ENCODE measurements around the gene MAPK8IP3.
A peak's percentile ranks its signal among the peaks of the same experiment; 100 is the strongest.

Gene MAPK8IP3

DNA sequence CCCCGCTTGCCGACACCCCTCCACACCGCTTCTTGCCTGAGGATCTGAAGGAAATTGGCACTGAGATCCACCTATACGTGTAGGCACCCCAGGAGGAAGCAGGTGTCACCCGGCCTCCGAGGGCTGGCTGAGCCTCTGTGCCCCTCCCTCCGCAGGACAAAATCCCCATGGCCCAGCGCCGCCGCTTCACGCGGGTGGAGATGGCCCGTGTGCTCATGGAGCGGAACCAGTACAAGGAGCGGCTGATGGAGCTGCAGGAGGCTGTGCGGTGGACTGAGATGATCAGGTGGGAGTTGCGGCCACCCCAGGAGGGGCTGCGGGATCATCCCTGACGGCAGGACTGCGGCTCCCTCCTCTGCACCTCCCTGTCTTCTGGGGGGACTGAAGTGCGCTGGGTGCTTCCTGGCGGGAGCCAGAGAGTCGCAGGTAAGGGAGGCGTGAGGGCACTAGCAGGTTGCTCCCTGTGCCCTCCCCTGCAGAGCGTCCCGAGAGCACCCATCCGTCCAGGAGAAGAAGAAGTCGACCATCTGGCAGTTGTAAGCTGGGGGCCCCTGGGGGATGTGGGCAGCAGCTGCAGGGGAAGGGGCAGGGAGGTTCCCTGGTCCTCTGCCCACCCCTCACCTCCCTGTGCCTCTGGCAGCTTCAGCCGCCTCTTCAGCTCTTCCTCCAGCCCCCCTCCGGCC is 56.3 kb downstream of the MAPK8IP3 start:
- no peak for DNase-seq (ENCODE audit: low read depth)

GRCh38 chr16:1762879-1763520 is 57.0 kb downstream of the MAPK8IP3 start:
- no peak for DNase-seq (ENCODE audit: low read depth)

DNA sequence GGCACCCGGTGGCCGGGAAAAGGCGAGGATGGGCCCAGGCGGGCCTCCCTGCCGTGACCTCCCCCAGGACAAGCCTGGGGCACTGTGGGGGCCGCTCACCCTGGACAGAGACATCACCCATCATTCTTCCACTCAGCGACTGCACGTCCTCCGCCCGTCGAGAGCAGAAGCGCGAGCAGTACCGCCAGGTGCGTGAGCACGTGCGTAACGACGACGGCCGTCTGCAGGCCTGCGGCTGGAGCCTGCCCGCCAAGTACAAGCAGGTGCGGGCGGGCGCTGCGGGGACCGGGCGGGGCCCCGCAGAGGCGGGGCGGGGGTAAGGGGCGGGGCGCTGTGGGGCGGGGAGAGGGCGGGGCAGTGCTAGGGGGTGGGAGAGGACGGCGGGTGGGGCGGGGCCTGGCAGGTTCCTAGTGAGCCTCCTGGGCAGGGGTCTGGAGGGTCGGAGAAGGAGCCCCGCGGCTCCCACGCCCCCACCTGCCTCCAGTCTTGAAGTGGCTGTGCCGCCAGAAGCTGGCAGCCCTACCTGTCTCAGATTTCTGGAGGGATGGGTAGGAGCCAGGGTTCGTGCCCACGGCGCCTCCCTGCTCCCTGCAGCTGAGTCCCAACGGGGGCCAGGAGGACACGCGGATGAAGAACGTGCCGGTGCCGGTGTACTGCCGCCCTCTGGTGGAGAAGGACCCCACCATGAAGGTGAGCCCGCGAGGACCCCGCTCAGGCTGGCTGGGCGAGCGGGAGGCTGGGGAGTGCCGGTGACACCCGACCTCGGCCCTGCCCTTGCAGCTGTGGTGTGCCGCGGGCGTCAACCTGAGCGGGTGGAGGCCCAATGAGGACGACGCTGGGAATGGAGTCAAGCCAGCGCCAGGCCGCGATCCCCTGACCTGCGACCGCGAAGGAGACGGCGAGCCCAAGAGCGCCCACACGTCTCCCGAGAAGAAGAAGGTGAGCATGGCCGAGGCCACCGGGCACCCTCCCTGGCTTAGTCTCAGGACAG is 57.8 kb downstream of the MAPK8IP3 start:
- no peak for DNase-seq (ENCODE audit: low read depth)

- DNase-seq (ENCODE audit: low read depth), result no peak
Observed at GRCh38 chr16:1764971-1765370, 59.0 kb downstream of the MAPK8IP3 start.

DNA sequence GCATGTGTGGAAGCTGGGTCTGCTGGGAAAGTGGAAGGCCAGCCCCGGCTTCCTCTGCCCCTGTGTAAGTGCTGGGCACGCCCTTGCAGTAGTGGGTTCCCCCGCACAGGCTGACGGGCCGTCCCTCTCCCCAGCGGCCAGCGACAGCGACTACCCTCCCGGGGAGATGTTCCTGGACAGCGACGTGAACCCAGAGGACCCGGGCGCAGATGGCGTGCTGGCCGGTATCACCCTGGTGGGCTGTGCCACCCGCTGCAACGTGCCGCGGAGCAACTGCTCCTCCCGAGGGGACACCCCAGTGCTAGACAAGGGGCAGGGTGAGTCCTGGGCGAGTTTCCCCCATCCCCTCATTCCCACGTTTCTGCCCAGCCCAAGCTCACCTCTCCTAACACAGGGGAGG is 59.8 kb downstream of the MAPK8IP3 start:
- DNase-seq (ENCODE audit: low read depth), result no peak

GRCh38 chr16:1766231-1766630 is 60.2 kb downstream of the MAPK8IP3 start:
- no peak for DNase-seq (ENCODE audit: low read depth)

DNA sequence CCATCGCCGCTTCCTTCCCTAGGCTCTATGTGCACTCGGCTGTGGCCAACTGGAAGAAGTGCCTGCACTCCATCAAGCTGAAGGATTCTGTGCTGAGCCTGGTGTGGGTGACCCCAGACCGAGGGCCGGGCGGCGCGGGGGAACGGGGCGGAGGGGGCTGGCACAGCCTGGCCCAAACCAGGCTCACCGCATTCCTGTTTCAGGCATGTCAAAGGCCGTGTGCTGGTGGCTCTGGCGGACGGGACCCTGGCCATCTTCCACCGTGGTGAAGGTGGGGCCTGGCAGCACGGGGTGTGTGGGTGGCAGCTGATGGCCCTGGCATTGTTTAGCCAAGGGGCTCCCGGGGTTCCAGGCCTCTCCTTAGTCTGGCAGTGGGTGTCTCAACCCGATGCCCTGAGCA is 60.7 kb downstream of the MAPK8IP3 start:
- no peak for DNase-seq (ENCODE audit: low read depth)

GRCh38 chr16:1767116-1767994 is 61.4 kb downstream of the MAPK8IP3 start:
- DNase-seq (ENCODE audit: low read depth), result no peak

DNA sequence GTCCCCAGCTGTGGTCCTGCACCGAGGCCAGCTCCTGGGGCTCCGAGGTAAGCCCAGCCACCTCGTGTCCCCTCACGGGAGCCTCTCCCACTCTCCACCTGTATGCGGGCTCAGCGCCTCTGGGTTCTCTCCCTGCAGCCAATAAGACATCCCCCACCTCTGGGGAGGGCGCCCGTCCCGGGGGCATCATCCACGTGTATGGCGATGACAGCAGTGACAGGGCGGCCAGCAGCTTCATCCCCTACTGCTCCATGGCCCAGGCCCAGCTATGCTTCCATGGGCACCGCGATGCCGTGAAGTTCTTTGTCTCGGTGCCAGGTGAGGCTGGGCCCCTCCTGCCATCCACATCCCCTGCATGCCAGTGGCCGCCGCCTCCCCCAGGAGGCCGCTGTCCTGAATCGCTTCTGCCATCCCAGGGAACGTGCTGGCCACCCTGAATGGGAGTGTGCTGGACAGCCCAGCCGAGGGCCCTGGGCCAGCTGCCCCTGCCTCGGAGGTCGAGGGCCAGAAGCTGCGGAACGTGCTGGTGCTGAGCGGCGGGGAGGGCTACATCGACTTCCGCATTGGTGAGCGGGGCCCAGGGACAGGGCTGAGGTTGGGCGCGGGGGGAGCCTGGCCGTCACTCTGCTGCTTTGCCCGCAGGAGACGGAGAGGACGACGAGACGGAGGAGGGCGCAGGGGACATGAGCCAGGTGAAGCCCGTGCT is 62.2 kb downstream of the MAPK8IP3 start:
- no peak for DNase-seq (ENCODE audit: low read depth)

GRCh38 chr16:1768767-1769401 is 62.9 kb downstream of the MAPK8IP3 start:
- DNase-seq (ENCODE audit: low read depth), result no peak

DNA sequence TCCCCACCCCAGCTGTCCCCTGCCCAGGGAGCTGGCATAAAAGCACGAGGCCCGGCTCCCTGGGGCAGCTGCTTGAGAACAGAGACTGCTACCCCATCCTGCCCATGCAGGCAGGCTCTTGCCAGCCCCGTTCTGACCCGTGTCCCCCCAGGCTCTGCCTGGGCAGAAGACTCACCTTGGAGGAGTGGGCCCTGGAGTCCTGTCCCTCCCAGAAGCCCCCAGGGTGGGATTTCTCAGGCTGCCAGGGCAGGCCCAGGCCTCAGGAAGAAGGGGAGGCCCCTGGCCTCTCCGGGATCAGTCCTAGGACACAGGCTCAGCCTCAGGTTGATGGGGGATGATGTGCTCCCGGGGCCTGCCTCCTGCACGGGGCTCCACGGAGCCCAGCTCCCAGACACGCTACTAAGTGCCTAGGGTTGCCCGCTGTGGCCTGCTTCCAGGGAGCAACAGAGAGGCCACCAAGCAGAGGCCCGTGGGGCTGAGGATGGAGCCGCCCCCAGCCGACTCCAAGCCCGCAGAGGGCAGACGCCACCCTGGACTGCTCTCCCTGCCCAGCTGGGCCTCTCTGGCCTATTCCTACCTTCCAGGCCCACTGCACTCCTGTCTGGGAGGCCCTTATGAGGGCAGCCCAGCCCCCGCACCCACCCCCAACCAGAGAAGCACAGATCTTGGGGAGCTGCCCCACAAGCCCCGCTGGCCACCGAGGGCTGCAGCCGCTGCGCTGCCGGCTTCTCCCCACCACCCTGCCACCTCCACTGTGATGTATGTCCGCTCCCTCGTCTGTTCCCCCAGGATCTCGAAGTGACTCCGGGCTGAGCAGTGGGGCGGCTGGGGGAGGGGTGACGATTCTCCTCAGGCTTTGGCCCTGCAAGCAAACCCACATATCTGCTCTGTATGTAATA is 63.7 kb downstream of the MAPK8IP3 start:
- no peak for DNase-seq (ENCODE audit: low read depth)

DNA sequence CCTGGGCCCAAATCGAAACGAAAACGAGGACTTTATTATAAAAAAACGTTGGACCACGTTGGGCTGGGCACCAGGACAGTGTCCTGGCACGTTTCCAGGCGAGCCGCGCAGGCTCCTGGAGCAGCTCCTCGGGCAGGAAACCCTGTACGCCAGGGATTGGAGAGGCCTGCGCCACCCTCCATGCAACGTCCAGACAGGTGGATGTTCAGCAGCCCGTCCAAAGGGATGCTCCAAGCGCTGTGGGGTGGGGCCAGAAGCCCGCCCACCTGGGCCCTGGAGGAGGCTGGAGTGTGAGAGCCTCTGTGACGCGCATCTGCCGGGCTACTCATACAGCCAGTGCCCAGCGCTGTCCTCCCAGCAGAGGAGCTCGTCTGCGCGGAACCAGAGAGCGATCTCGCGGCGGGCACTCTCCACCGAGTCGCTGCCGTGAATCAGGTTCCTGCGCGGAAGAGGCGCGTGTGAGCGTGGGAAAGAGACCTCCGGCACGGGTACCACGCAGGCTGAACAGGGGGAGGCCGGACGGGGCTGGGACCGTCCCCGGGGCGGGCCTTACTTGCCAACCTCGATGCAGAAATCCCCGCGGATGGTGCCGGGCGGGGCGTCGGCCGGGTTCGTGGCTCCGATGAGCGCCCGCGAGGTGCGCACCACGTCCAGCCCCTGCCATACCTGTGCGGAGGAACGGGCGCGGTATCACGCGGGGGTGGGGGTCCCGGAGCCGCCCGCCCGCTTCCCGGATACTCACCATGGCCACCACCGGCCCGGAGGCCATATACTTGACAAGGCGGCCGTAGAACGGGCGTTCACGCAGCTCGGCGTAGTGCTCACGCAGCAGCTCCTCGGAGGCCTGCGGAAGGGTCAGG is 64.6 kb downstream of the MAPK8IP3 start:
- no peak for DNase-seq (ENCODE audit: low read depth)

GRCh38 chr16:1771188-1771863 is 65.3 kb downstream of the MAPK8IP3 start, which contains the start of gene NME3:
Gene NME3 (minus strand): TSS chr16:1771543. CDS start chr16:1771534, 9 bp downstream.
- DNase-seq (ENCODE audit: low read depth), result peak; percentile 61

- no peak for DNase-seq (ENCODE audit: low read depth)
Observed at GRCh38 chr16:1771864-1772361, 65.9 kb downstream of the MAPK8IP3 start.

GRCh38 chr16:1772362-1772907 is 66.4 kb downstream of the MAPK8IP3 start, which contains the start of gene EME2:
Gene EME2 (plus strand): TSS chr16:1772810. CDS start chr16:1773228, 418 bp downstream.
- no peak for DNase-seq (ENCODE audit: low read depth)

DNA sequence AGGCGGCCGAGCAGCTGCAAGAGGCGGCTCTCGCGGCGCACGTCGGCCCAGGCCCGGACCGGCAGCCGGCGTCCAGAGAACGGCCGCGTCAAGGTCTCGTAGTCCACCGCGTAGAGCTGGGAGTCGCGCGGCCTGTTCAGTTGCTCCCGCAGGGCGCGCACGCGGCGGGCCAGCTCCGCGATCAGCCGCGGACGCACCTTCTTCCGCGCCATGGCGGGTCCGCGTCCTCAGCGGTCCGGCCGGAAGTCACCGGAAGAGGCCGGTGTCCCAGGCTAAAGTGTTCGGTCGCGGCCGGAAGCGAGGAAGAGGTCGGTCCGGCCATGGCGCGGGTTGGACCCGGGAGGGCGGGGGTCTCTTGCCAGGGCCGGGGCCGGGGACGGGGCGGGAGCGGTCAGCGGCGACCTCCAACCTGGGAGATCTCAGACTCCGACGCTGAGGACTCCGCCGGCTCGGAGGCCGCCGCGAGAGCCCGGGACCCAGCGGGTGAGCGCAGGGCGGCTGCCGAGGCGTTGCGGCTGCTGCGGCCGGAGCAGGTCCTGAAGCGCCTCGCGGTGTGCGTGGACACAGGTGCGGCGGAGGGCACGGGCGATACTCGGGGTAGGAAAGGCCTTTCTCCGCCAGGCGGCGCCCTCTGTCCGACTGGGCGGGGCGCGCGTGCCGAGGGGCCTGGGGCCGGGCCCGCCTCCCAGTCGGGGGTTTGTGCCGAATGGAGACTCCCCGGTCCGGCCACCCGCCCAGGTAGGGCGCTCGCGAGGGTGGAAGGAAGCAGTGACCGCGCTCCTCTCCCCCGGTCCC is 67.1 kb downstream of the MAPK8IP3 start, which contains the start of gene MRPS34:
Gene MRPS34, minus strand, starts transcription at position 227 of the 795 bp plus-strand sequence. Its CDS starts 15 bp downstream, at position 212.
- DNase-seq (ENCODE audit: low read depth), result peak; percentile 55

All from stimulated activated CD8-positive, alpha-beta memory T cell treated with anti-CD3 and anti-CD28 coated beads, Interleukin-7, amount 100 ng/mL, for 24 hours (primary cell).